Measurements from ENCODE around the gene FRS2. TPM values are rescaled to one million over a fixed set of nuclear protein-coding genes. Genes with fewer than 3 reads are reported as not detected.
A peak's percentile ranks its signal among the peaks of the same experiment; 100 is the strongest.
"Not testable (repeated sequence)": the region's sequence is repeated elsewhere in the genome, so short reads cannot be mapped to it uniquely, and the experiment has no call there.

FRS2 gene
- polyA plus RNA-seq, 6 donors from 2014 or later, result 18.0 to 31.4 (median 28.3) TPM

GRCh38 chr12:69598174-69598753, 128.1 kb downstream of the FRS2 start:
- no peak overlapping the region for H3K4me3 Mint-ChIP-seq
- H3K27me3 Mint-ChIP-seq, result no peaks in the 10 kb centered on the region
- DNase-seq (no peak), ATAC-seq (ENCODE audit: low read depth in 2 of 2) (no peak)
- peaks cover 26 to 39% of the 10 kb centered on the region in 2 donors for H3K36me3 Mint-ChIP-seq
- peak overlapping the region in 1 of 6 donors; percentile 8 for H3K27ac Mint-ChIP-seq
- H3K4me1 Mint-ChIP-seq, result no peaks in the 10 kb centered on the region
- peaks cover 0 to 4% (median 0%) of the 10 kb centered on the region in 7 donors for H3K9me3 Mint-ChIP-seq

- H3K4me3 Mint-ChIP-seq, result no peak overlapping the region
- no peaks in the 10 kb centered on the region for H3K27me3 Mint-ChIP-seq
- no peaks in the 10 kb centered on the region for H3K4me1 Mint-ChIP-seq
- H3K36me3 Mint-ChIP-seq, result peaks cover 29 to 41% of the 10 kb centered on the region in 2 donors
- no peak for DNase-seq
- H3K27ac Mint-ChIP-seq, result peak overlapping the region in 2 of 6 donors; percentile 4 to 10
- ATAC-seq (ENCODE audit: low read depth in 2 of 2), result no peak
- peaks cover 0 to 4% (median 1%) of the 10 kb centered on the region in 7 donors for H3K9me3 Mint-ChIP-seq
Observed at GRCh38 chr12:69600804-69601203, 130.6 kb downstream of the FRS2 start.

GRCh38 chr12:69601962-69602685, 131.9 kb downstream of the FRS2 start:
- peaks cover 29 to 39% of the 10 kb centered on the region in 2 donors for H3K36me3 Mint-ChIP-seq
- H3K9me3 Mint-ChIP-seq, result peaks cover 0 to 4% (median 1%) of the 10 kb centered on the region in 7 donors
- peak overlapping the region in 1 of 6 donors; percentile 6 for H3K27ac Mint-ChIP-seq
- no peaks in the 10 kb centered on the region for H3K27me3 Mint-ChIP-seq
- H3K4me3 Mint-ChIP-seq, result no peak overlapping the region
- H3K4me1 Mint-ChIP-seq, result no peaks in the 10 kb centered on the region
- ATAC-seq (ENCODE audit: low read depth in 2 of 2), result no peak
- DNase-seq, result no peak

- H3K27me3 Mint-ChIP-seq, result no peaks in the 10 kb centered on the region
- peaks cover 29 to 34% of the 10 kb centered on the region in 2 donors for H3K36me3 Mint-ChIP-seq
- no peak overlapping the region for H3K4me3 Mint-ChIP-seq
- no peaks in the 10 kb centered on the region for H3K4me1 Mint-ChIP-seq
- H3K9me3 Mint-ChIP-seq, result peaks cover 0 to 4% (median 1%) of the 10 kb centered on the region in 7 donors
- no peak for ATAC-seq (ENCODE audit: low read depth in 2 of 2)
- H3K27ac Mint-ChIP-seq, result peak overlapping the region in 1 of 6 donors; percentile 6
- no peak for DNase-seq
Observed at GRCh38 chr12:69602954-69603353, 132.8 kb downstream of the FRS2 start.

GRCh38 chr12:69603556-69603955, 133.4 kb downstream of the FRS2 start:
- not testable (repeated sequence) for H3K4me3 Mint-ChIP-seq; H3K9me3 Mint-ChIP-seq; H3K27me3 Mint-ChIP-seq; H3K27ac Mint-ChIP-seq; DNase-seq; ATAC-seq (ENCODE audit: low read depth in 2 of 2); H3K4me1 Mint-ChIP-seq
- H3K36me3 Mint-ChIP-seq, result peaks cover 29 to 30% of the 10 kb centered on the region in 2 donors

GRCh38 chr12:69604275-69604674, 134.1 kb downstream of the FRS2 start:
- peaks cover 26 to 29% of the 10 kb centered on the region in 2 donors for H3K36me3 Mint-ChIP-seq
- H3K4me3 Mint-ChIP-seq; ATAC-seq (ENCODE audit: low read depth in 2 of 2); H3K27me3 Mint-ChIP-seq; DNase-seq; H3K4me1 Mint-ChIP-seq; H3K9me3 Mint-ChIP-seq; H3K27ac Mint-ChIP-seq: not testable (repeated sequence)

- ATAC-seq (ENCODE audit: low read depth in 2 of 2), result no peak
- no peak overlapping the region for H3K27ac Mint-ChIP-seq
- H3K4me1 Mint-ChIP-seq, result no peaks in the 10 kb centered on the region
- DNase-seq, result no peak
- H3K27me3 Mint-ChIP-seq, result no peaks in the 10 kb centered on the region
- peaks cover 3 to 4% of the 10 kb centered on the region in 2 donors for H3K36me3 Mint-ChIP-seq
- peaks cover 0 to 3% (median 0%) of the 10 kb centered on the region in 7 donors for H3K9me3 Mint-ChIP-seq
- no peak overlapping the region for H3K4me3 Mint-ChIP-seq
Observed at GRCh38 chr12:69608114-69608513, 137.9 kb downstream of the FRS2 start.

- H3K9me3 Mint-ChIP-seq, result no peaks in the 10 kb centered on the region
- H3K4me1 Mint-ChIP-seq, result no peaks in the 10 kb centered on the region
- no peak overlapping the region for H3K27ac Mint-ChIP-seq
- H3K4me3 Mint-ChIP-seq, result no peak overlapping the region
- H3K36me3 Mint-ChIP-seq, result no peaks in the 10 kb centered on the region
- ATAC-seq (ENCODE audit: low read depth in 2 of 2) (no peak), DNase-seq (no peak)
- H3K27me3 Mint-ChIP-seq, result no peaks in the 10 kb centered on the region
Observed at GRCh38 chr12:69610126-69610525, 139.9 kb downstream of the FRS2 start.

- Mint-ChIP-seq H3K36me3 (no peaks in the 10 kb centered on the region), H3K27me3 (no peaks in the 10 kb centered on the region), H3K4me3 (no peak within 1 kb of the TSS), H3K4me1 (peaks cover 0 to 4% (median 4%) of the 10 kb centered on the region in 3 donors), H3K9me3 (no peaks in the 10 kb centered on the region), H3K27ac (no peak within 1 kb of the TSS)
- no peak for DNase-seq
- ATAC-seq (ENCODE audit: low read depth in 2 of 2), result no peak
Observed at GRCh38 chr12:69610729-69611128, 140.5 kb downstream of the FRS2 start, which contains the start of gene LRRC10. Gene LRRC10, minus strand, starts transcription at chr12:69610907. Its CDS starts 69 bp downstream, at chr12:69610838.

GRCh38 chr12:69613351-69613750, 143.2 kb downstream of the FRS2 start:
- Mint-ChIP-seq H3K27ac (no peak overlapping the region), H3K4me1 (peaks cover 7 to 9% (median 8%) of the 10 kb centered on the region in 3 donors), H3K36me3 (no peaks in the 10 kb centered on the region), H3K9me3 (no peaks in the 10 kb centered on the region), H3K4me3 (no peak overlapping the region), H3K27me3 (peaks cover 0 to 3% (median 0%) of the 10 kb centered on the region in 3 donors)
- DNase-seq, result no peak
- ATAC-seq (ENCODE audit: low read depth in 2 of 2), result no peak

GRCh38 chr12:69616025-69616424, 145.8 kb downstream of the FRS2 start:
- no peak overlapping the region for H3K27ac Mint-ChIP-seq
- H3K9me3 Mint-ChIP-seq, result no peaks in the 10 kb centered on the region
- H3K4me3 Mint-ChIP-seq, result no peak overlapping the region
- peaks cover 3 to 9% (median 6%) of the 10 kb centered on the region in 3 donors for H3K27me3 Mint-ChIP-seq
- H3K36me3 Mint-ChIP-seq, result no peaks in the 10 kb centered on the region
- DNase-seq, result no peak
- no peak for ATAC-seq (ENCODE audit: low read depth in 2 of 2)
- peaks cover 7 to 9% (median 8%) of the 10 kb centered on the region in 3 donors for H3K4me1 Mint-ChIP-seq

- no peak for ATAC-seq (ENCODE audit: low read depth in 2 of 2)
- Mint-ChIP-seq H3K36me3 (no peaks in the 10 kb centered on the region), H3K4me3 (no peak overlapping the region), H3K4me1 (peaks cover 7 to 9% (median 8%) of the 10 kb centered on the region in 3 donors), H3K27me3 (peaks cover 6 to 22% (median 19%) of the 10 kb centered on the region in 3 donors), H3K27ac (no peak overlapping the region), H3K9me3 (no peaks in the 10 kb centered on the region)
- DNase-seq, result no peak
Observed at GRCh38 chr12:69619050-69619449, 148.9 kb downstream of the FRS2 start.

- Mint-ChIP-seq H3K36me3 (no peaks in the 10 kb centered on the region), H3K4me1 (peaks cover 7 to 9% (median 8%) of the 10 kb centered on the region in 3 donors), H3K4me3 (no peak overlapping the region), H3K9me3 (no peaks in the 10 kb centered on the region), H3K27me3 (peaks cover 8 to 22% (median 19%) of the 10 kb centered on the region in 3 donors), H3K27ac (no peak overlapping the region)
- DNase-seq, result no peak
- ATAC-seq (ENCODE audit: low read depth in 2 of 2), result no peak
Observed at GRCh38 chr12:69620077-69620476, 149.9 kb downstream of the FRS2 start.

GRCh38 chr12:69620921-69621320, 150.7 kb downstream of the FRS2 start:
- peaks cover 1 to 8% (median 2%) of the 10 kb centered on the region in 3 donors for H3K4me1 Mint-ChIP-seq
- H3K4me3 Mint-ChIP-seq, result no peak overlapping the region
- no peaks in the 10 kb centered on the region for H3K36me3 Mint-ChIP-seq
- ATAC-seq (ENCODE audit: low read depth in 2 of 2), result no peak
- peaks cover 9 to 22% (median 19%) of the 10 kb centered on the region in 3 donors for H3K27me3 Mint-ChIP-seq
- DNase-seq, result no peak
- no peaks in the 10 kb centered on the region for H3K9me3 Mint-ChIP-seq
- no peak overlapping the region for H3K27ac Mint-ChIP-seq
